NCI-H345 treated with DMSO at 0.1 percent for 48 hours (cell line): ENCODE measurements around the gene LMCD1.

Experiments
- DNase-seq: peaks from one replicate; lab custom pipeline; 2025; ENCODE audit not compliant: unreplicated experiment; lab: John Stamatoyannopoulos, UW

The LMCD1 gene

GRCh38 chr3:8501371-8502131, at the start of gene LMCD1:
LMCD1 (plus strand) TSS chr3:8501823; CDS start chr3:8501939, 116 bp downstream.
- DNase-seq: peak; percentile 72

GRCh38 chr3:8452112-8452511, 49.5 kb upstream of the LMCD1 start:
- DNase-seq: no peak

- no peak for DNase-seq
Measured at GRCh38 chr3:8453153-8453552, 48.5 kb upstream of the LMCD1 start.

GRCh38 chr3:8455526-8456411, 45.9 kb upstream of the LMCD1 start:
- no peak for DNase-seq

GRCh38 chr3:8456412-8456811, 45.2 kb upstream of the LMCD1 start:
- no peak for DNase-seq

- no peak for DNase-seq
Measured at GRCh38 chr3:8457039-8457438, 44.6 kb upstream of the LMCD1 start.

- no peak for DNase-seq
Measured at GRCh38 chr3:8458238-8458661, 43.4 kb upstream of the LMCD1 start.

GRCh38 chr3:8458711-8459110, 42.9 kb upstream of the LMCD1 start:
- DNase-seq: no peak

GRCh38 chr3:8460050-8460708, 41.4 kb upstream of the LMCD1 start:
- DNase-seq: no peak

- no peak for DNase-seq
Measured at GRCh38 chr3:8460815-8461456, 40.7 kb upstream of the LMCD1 start.

- DNase-seq: peak; percentile 21
Measured at GRCh38 chr3:8464668-8465067, 37.0 kb upstream of the LMCD1 start.

GRCh38 chr3:8466526-8466925, 35.1 kb upstream of the LMCD1 start:
- no peak for DNase-seq

- no peak for DNase-seq
Measured at GRCh38 chr3:8470801-8471200, 30.8 kb upstream of the LMCD1 start.

- DNase-seq: no peak
Measured at GRCh38 chr3:8472549-8472948, 29.1 kb upstream of the LMCD1 start.

- DNase-seq: no peak
Measured at GRCh38 chr3:8473029-8473428, 28.6 kb upstream of the LMCD1 start.

GRCh38 chr3:8473990-8474389, 27.6 kb upstream of the LMCD1 start:
- no peak for DNase-seq

GRCh38 chr3:8474991-8475390, 26.6 kb upstream of the LMCD1 start:
- DNase-seq: no peak

GRCh38 chr3:8480699-8481098, 20.9 kb upstream of the LMCD1 start:
- DNase-seq: no peak

- DNase-seq: no peak
Measured at GRCh38 chr3:8481380-8481779, 20.2 kb upstream of the LMCD1 start.

- no peak for DNase-seq
Measured at GRCh38 chr3:8482263-8482662, 19.4 kb upstream of the LMCD1 start.
